H9 (cell line): ENCODE results near the gene SOCS7. TPM values are rescaled to one million over a fixed set of nuclear protein-coding genes. Genes with fewer than 3 reads are reported as not detected.

Experiments used
- DNase-seq: peaks from one replicate; pipeline ENCODE4 v3.0.0-alpha.2; 2017
- H2AFZ ChIP-seq: one replicate; pipeline ENCODE4 v1.6.1; 2013; ENCODE audit warnings: mild to moderate bottlenecking, low read length, control low read depth, moderate library complexity
- H2AK5ac ChIP-seq: 2 replicates; pipeline ENCODE4 v1.6.1; 2013; ENCODE audit warnings: low read length, control low read depth, mixed read lengths; ENCODE audit not compliant: insufficient read length
- H2BK120ac ChIP-seq: one replicate; pipeline ENCODE4 v1.6.1; 2013; ENCODE audit warnings: low read depth, mild to moderate bottlenecking, low read length, control low read depth, inconsistent platforms; ENCODE audit not compliant: poor library complexity, severe bottlenecking
- H2BK12ac ChIP-seq: 2 replicates; pipeline ENCODE4 v1.6.1; 2013; ENCODE audit warnings: low read length, control low read depth, mixed read lengths, low read depth; ENCODE audit not compliant: insufficient read length
- H2BK15ac ChIP-seq: 2 replicates; pipeline ENCODE4 v1.6.1; 2013; ENCODE audit warnings: low read depth, low read length, control low read depth
- H2BK20ac ChIP-seq: one replicate; pipeline ENCODE4 v1.6.1; 2013; ENCODE audit warnings: low read depth, mild to moderate bottlenecking, low read length, control low read depth, inconsistent platforms; ENCODE audit not compliant: poor library complexity, severe bottlenecking
- H2BK5ac ChIP-seq: 2 replicates; pipeline ENCODE4 v1.6.1; 2013; ENCODE audit warnings: low read length, control low read depth, mixed read lengths; ENCODE audit not compliant: insufficient read length
- H3K14ac ChIP-seq: 2 replicates; pipeline ENCODE4 v1.6.1; 2013; ENCODE audit warnings: low read length, control low read depth; ENCODE audit not compliant: insufficient read depth
- H3K18ac ChIP-seq: 2 replicates; pipeline ENCODE4 v1.6.1; 2013; ENCODE audit warnings: low read depth, mild to moderate bottlenecking, mixed read lengths, low read length, control low read depth; ENCODE audit not compliant: insufficient read length
- H3K23ac ChIP-seq: 2 replicates; pipeline ENCODE4 v1.6.1; 2013; ENCODE audit warnings: low read length, control low read depth, mixed read lengths, low read depth; ENCODE audit not compliant: insufficient read length
- H3K23me2 ChIP-seq: 2 replicates; pipeline ENCODE4 v1.6.1; 2013; ENCODE audit warnings: low read depth, mild to moderate bottlenecking, mixed read lengths, low read length, control low read depth; ENCODE audit not compliant: insufficient read length, poor library complexity, severe bottlenecking
- H3K27ac ChIP-seq: 2 replicates; pipeline ENCODE4 v1.5.1; 2013; ENCODE audit warnings: low read length, control low read depth, mixed read lengths, low read depth; ENCODE audit not compliant: insufficient read length
- H3K27me3 ChIP-seq: 2 replicates; pipeline ENCODE4 v1.6.1; 2013; ENCODE audit warnings: low read length, control low read depth, inconsistent platforms; ENCODE audit not compliant: insufficient read depth
- H3K4ac ChIP-seq: 2 replicates; pipeline ENCODE4 v1.6.1; 2013; ENCODE audit warnings: low read depth, mild to moderate bottlenecking, control low read depth, inconsistent platforms, low read length, moderate library complexity
- H3K4me1 ChIP-seq: 2 replicates; pipeline ENCODE4 v1.6.1; 2013; ENCODE audit warnings: low read length, control low read depth, inconsistent platforms; ENCODE audit not compliant: insufficient read depth
- H3K4me2 ChIP-seq: 2 replicates; pipeline ENCODE4 v1.6.1; 2013; ENCODE audit warnings: low read length, control low read depth, mixed read lengths; ENCODE audit not compliant: insufficient read length, insufficient read depth
- H3K56ac ChIP-seq: 2 replicates; pipeline ENCODE4 v1.6.1; 2013; ENCODE audit warnings: low read depth, mild to moderate bottlenecking, mixed read lengths, low read length, control low read depth; ENCODE audit not compliant: insufficient read length
- H3K79me1 ChIP-seq: 2 replicates; pipeline ENCODE4 v1.6.1; 2013; ENCODE audit warnings: low read depth, mild to moderate bottlenecking, moderate library complexity, low read length, control low read depth, inconsistent platforms; ENCODE audit not compliant: insufficient read depth, poor library complexity, severe bottlenecking
- H3K79me2 ChIP-seq: 2 replicates; pipeline ENCODE4 v1.6.1; 2013; ENCODE audit warnings: low read length, control low read depth, inconsistent platforms; ENCODE audit not compliant: insufficient read depth
- H3K9ac ChIP-seq: 2 replicates; pipeline ENCODE4 v1.6.1; 2013; ENCODE audit warnings: low read length, control low read depth, mixed read lengths; ENCODE audit not compliant: insufficient read length; ENCODE audit errors: extremely low read depth
- H3K9me3 ChIP-seq: one replicate; pipeline ENCODE4 v1.6.1; 2013; ENCODE audit warnings: low read depth, low read length, inconsistent platforms; ENCODE audit not compliant: control insufficient read depth
- H3T11ph ChIP-seq: one replicate; pipeline ENCODE4 v1.6.1; 2013; ENCODE audit warnings: mild to moderate bottlenecking, low read length, control low read depth, inconsistent platforms
- H4K20me1 ChIP-seq: one replicate; pipeline ENCODE4 v1.6.1; 2013; ENCODE audit not compliant: control insufficient read depth, insufficient read length, insufficient read depth
- H4K5ac ChIP-seq: 2 replicates; pipeline ENCODE4 v1.6.1; 2013; ENCODE audit warnings: low read depth, mild to moderate bottlenecking, mixed read lengths, low read length, control low read depth; ENCODE audit not compliant: insufficient read length
- H4K8ac ChIP-seq: replicated peaks from 2 replicates; pipeline ENCODE4 v1.6.1; 2013; ENCODE audit warnings: low read length, control low read depth, mixed read lengths, low read depth; ENCODE audit not compliant: insufficient read length
- H4K91ac ChIP-seq: 2 replicates; pipeline ENCODE4 v1.6.1; 2013; ENCODE audit warnings: low read depth, mild to moderate bottlenecking, moderate library complexity, mixed read lengths, low read length, control low read depth; ENCODE audit not compliant: insufficient read length
- H3K27ac Mint-ChIP-seq, 3 experiments: 2 replicates in 2 of 3; 3 replicates in 1 of 3; pipeline ENCODE4 v1.8.0; 2020 to 2021; ENCODE audit warnings: mixed read lengths in 3 of 3, mild to moderate bottlenecking in 1 of 3, moderate library complexity in 1 of 3
- H3K27me3 Mint-ChIP-seq: 2 replicates; pipeline ENCODE4 v1.8.0; 2021; ENCODE audit warnings: low read depth, mild to moderate bottlenecking, moderate library complexity, mixed read lengths
- H3K36me3 Mint-ChIP-seq, 3 experiments: 2 replicates in 2 of 3; 3 replicates in 1 of 3; pipeline ENCODE4 v1.8.0; 2020 to 2021; ENCODE audit warnings: low read depth in 3 of 3, mixed read lengths in 3 of 3; ENCODE audit not compliant: insufficient read depth in 1 of 3
- H3K4me1 Mint-ChIP-seq, 2 experiments: 2 replicates each; pipeline ENCODE4 v1.8.0; 2020; ENCODE audit warnings: mixed read lengths in 2 of 2
- H3K4me3 Mint-ChIP-seq, 2 experiments: 2 replicates in 1 of 2; 3 replicates in 1 of 2; pipeline ENCODE4 v1.8.0; 2020 to 2021; ENCODE audit warnings: mild to moderate bottlenecking in 2 of 2, mixed read lengths in 2 of 2, moderate library complexity in 1 of 2
- H3K9me3 Mint-ChIP-seq, 2 experiments: 2 replicates in 1 of 2; 3 replicates in 1 of 2; pipeline ENCODE4 v1.8.0; 2020; ENCODE audit warnings: mild to moderate bottlenecking in 2 of 2, mixed read lengths in 2 of 2, moderate library complexity in 1 of 2
- CTCF ChIP-seq: fragments of 200-600 bp; sonication (generic); conservative IDR thresholded peaks from 3 replicates; pipeline ENCODE4 v1.8.0; 2021; ENCODE audit warnings: antibody characterized with exemption, mild to moderate bottlenecking
- WGBS: extraction: QIAGEN DNeasy Blood & Tissue Kit; methylation state at CpG from one replicate; pipeline ENCODE4 v1.1.7; 2013; ENCODE audit warnings: missing lambda C conversion rate, low lambda C conversion rate, mixed read lengths; ENCODE audit not compliant: insufficient read length; ENCODE audit errors: extremely low coverage; 5-methylcytosine and 5-hydroxymethylcytosine counted together
- total RNA-seq: library from RNA; stranded (reverse); gene quantifications from 2 replicates; pipeline ENCODE4 v1.2.1, GENCODE V29; 2021

Gene SOCS7
- total RNA-seq, 1 experiment from 2014 or later: 31.0 TPM

- Mint-ChIP-seq H3K4me3 (no peak overlapping the region), H3K9me3 (no peaks in the 10 kb centered on the region)
Observed at GRCh38 chr17:38342886-38343607, 8.6 kb upstream of the SOCS7 start.

More at GRCh38 chr17:38342886-38343607, 8.6 kb upstream of the SOCS7 start:
- Histone ChIP-seq H4K20me1 (peaks cover 3% of the 10 kb centered on the region), H3K9me3 (no peaks in the 10 kb centered on the region), H3K9ac (no peak overlapping the region), H2BK20ac (no peak overlapping the region), H2AK5ac (no peak overlapping the region), H4K8ac (no peak overlapping the region), H3K4ac (no peak overlapping the region), H2BK5ac (no peak overlapping the region), H2BK120ac (no peak overlapping the region), H4K5ac (no peak overlapping the region), H3K23ac (no peak overlapping the region), H4K91ac (no peak overlapping the region), H3K79me2 (no peaks in the 10 kb centered on the region), H3K4me1 (peaks cover 6% of the 10 kb centered on the region; the same call in 1 of the 2 replicates), H3K14ac (no peak overlapping the region; the same call in 1 of the 2 replicates), H3K18ac (no peak overlapping the region), H2BK15ac (no peak overlapping the region), H3K23me2 (no peaks in the 10 kb centered on the region), H3T11ph (no peak overlapping the region), H3K4me2 (no peak overlapping the region), H3K56ac (no peak overlapping the region), H3K27me3 (no peaks in the 10 kb centered on the region; the same call in 1 of the 2 replicates), H2AFZ (no peak overlapping the region), H2BK12ac (no peak overlapping the region), H3K79me1 (no peaks in the 10 kb centered on the region), H3K27ac (no peak overlapping the region)
- peak; percentile 28 for DNase-seq
- TF ChIP-seq CTCF: no peak
- peak overlapping the region in 1 of 3 experiments; percentile 40; a peak in 3 of 7 replicates for H3K27ac Mint-ChIP-seq
- H3K4me1 Mint-ChIP-seq: peaks cover 17 to 22% of the 10 kb centered on the region in 2 experiments
- peaks cover 10% of the 10 kb centered on the region; the same call in 1 of the 2 replicates for H3K27me3 Mint-ChIP-seq
- WGBS: no CpG with 5 or more reads among the region's 18 CpGs
- no peaks in the 10 kb centered on the region for H3K36me3 Mint-ChIP-seq
